ENCODE results near the gene RRP1B. TPM values are rescaled to one million over a fixed set of nuclear protein-coding genes. Genes with fewer than 3 reads are reported as not detected.

RRP1B gene
- total and polyA plus RNA-seq, 2 of the 13 experiments (the other 11 are each of a cell fraction or from before 2014, with no cell fraction given): 16.3 to 46.2 TPM

DNA sequence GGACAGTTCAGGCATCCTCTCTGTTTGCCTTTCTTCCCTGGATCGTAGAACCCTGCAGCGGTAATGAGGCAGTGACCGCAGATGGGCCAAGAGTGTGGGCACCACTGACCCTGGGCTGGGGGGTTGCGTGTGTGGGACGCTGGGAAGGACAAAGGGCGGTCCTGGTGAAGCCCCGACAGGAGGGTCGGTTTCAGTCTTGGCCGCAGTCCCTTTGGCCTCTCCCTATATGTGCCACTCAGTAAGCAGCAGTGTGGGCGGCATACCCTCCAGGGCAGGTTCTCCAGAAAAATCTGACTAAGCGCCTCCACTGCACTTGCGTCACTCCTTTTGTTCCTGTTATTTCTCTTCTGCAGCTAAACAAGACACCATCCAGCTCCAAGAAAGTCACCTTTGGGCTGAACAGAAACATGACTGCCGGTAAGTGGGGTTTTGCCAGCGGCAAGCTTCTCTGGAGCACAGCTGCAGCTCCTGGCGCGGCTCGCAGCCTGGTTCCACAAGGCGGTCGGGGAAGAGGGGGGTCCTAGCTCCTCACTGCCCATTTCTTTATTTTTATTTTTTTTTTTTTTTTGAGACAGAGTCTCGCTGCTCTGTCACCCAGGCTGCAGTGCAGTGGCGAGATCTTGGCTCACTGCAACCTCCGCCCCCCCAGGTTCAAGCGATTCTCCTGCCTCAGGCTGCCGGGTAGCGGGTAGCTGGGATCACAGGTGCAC is 31.9 kb downstream of the RRP1B start:
- Histone ChIP-seq H3K4me1 (ENCODE audit: insufficient read depth, low read length) (no peaks in the 10 kb centered on the region), H2AFZ (ENCODE audit: low read length) (no peak overlapping the region), H3K4me2 (ENCODE audit: low read depth, low read length) (no peak overlapping the region), H4K20me1 (ENCODE audit: insufficient read depth, low read length) (no peaks in the 10 kb centered on the region), H3K27ac (ENCODE audit: extremely low read length, insufficient read depth, low read length) (no peak overlapping the region), H3K27me3 (ENCODE audit: control insufficient read depth in 1 of 2, insufficient read depth in 2 of 2, low read length in 2 of 2) (no peaks in the 10 kb centered on the region), H3K4me3 (replicated peaks in 1 of 3; ENCODE audit: insufficient read depth in 1 of 3, low read depth in 2 of 3, low read length in 3 of 3) (no peak overlapping the region), H3K9ac (ENCODE audit: insufficient read depth, low read depth, low read length) (no peak overlapping the region), H3K36me3 (replicated peaks in 1 of 2; ENCODE audit: control insufficient read depth in 1 of 2, insufficient read depth in 2 of 2, low read length in 2 of 2) (peaks cover 43 to 88% of the 10 kb centered on the region in 2 experiments), H3K9me3 (ENCODE audit: low read length) (no peaks in the 10 kb centered on the region), H3K79me2 (ENCODE audit: insufficient read depth, low read length) (no peaks in the 10 kb centered on the region)
- BruUV-seq (replicated peaks): no TSS peak
- no peak for ATAC-seq
- 95% methylated on average over 25 of the region's 25 CpGs for WGBS (ENCODE audit: low lambda C conversion rate)
- FAIRE-seq: no peak
- intact Hi-C loops (cut with micrococcal nuclease; ENCODE audit: unreplicated experiment) (no loop called here), in situ Hi-C loops (cut with HindIII; ENCODE audit: extremely low pct_ligation_motif_present, low pct_unique_long_range_greater_than_20kb) (no loop called here)
- POLR2A ChIA-PET: interaction anchor here (1.1 kb wide), 1 partner anchor 37 kb away, joined by 4 read pairs; no protein-coding TSS in a partner anchor
- DNase-seq (ENCODE audit: low spot score): no peak
- CTCF ChIA-PET (ENCODE audit: low intra/inter-chr PET ratio, low total read pairs): no interaction called here
- TF ChIP-seq NR2F6 (IDR thresholded peaks at IDR 0.05) (no peak), NR2F6 (CRISPR knock-in tag; IDR thresholded peaks at IDR 0.05) (no peak), NFYC (CRISPR knock-in tag; IDR thresholded peaks at IDR 0.05) (no peak), MXD4 (CRISPR knock-in tag; IDR thresholded peaks at IDR 0.05) (no peak), ZNF614 (CRISPR knock-in tag; IDR thresholded peaks at IDR 0.05; ENCODE audit: borderline replicate concordance) (no peak), NONO (IDR thresholded peaks at IDR 0.05) (no peak), NONO (CRISPR knock-in tag; conservative IDR thresholded peaks at IDR 0.05) (no peak), ZNF235 (CRISPR knock-in tag; IDR thresholded peaks at IDR 0.05; ENCODE audit: borderline replicate concordance) (no peak), CC2D1A (CRISPR knock-in tag; IDR thresholded peaks at IDR 0.05) (no peak), ZNF317 (CRISPR knock-in tag; IDR thresholded peaks at IDR 0.05) (no peak), AHR (CRISPR knock-in tag; IDR thresholded peaks at IDR 0.05) (no peak), ZSCAN25 (CRISPR knock-in tag; IDR thresholded peaks at IDR 0.05) (no peak), ZNF30 (CRISPR knock-in tag; IDR thresholded peaks at IDR 0.05) (no peak), MATR3 (CRISPR knock-in tag; IDR thresholded peaks at IDR 0.05) (no peak), SMAD3 (CRISPR knock-in tag; IDR thresholded peaks at IDR 0.05) (no peak)
- TF ChIP-seq, protein P1, sequence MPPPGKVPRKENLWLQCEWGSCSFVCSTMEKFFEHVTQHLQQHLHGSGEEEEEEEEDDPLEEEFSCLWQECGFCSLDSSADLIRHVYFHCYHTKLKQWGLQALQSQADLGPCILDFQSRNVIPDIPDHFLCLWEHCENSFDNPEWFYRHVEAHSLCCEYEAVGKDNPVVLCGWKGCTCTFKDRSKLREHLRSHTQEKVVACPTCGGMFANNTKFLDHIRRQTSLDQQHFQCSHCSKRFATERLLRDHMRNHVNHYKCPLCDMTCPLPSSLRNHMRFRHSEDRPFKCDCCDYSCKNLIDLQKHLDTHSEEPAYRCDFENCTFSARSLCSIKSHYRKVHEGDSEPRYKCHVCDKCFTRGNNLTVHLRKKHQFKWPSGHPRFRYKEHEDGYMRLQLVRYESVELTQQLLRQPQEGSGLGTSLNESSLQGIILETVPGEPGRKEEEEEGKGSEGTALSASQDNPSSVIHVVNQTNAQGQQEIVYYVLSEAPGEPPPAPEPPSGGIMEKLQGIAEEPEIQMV (CRISPR knock-in tag; IDR thresholded peaks at IDR 0.05; ENCODE audit: low read depth): no peak
- TF ChIP-seq, protein P2, sequence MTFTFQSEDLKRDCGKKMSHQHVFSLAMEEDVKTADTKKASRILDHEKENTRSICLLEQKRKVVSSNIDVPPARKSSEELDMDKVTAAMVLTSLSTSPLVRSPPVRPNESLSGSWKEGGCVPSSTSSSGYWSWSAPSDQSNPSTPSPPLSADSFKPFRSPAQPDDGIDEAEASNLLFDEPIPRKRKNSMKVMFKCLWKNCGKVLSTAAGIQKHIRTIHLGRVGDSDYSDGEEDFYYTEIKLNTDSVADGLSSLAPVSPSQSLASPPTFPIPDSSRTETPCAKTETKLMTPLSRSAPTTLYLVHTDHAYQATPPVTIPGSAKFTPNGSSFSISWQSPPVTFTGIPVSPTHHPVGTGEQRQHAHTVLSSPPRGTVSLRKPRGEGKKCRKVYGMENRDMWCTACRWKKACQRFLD (CRISPR knock-in tag; IDR thresholded peaks at IDR 0.05; ENCODE audit: borderline replicate concordance): no peak
